Nephron (organoid): Measurements from ENCODE around the gene PRCD.

Source experiments
- H3K27ac Mint-ChIP-seq, 3 experiments: 2 replicates each; pipeline ENCODE4 v1.8.0; 2020; ENCODE audit warnings: mixed read lengths in 3 of 3, mild to moderate bottlenecking in 2 of 3, moderate library complexity in 1 of 3
- H3K27me3 Mint-ChIP-seq: 2 replicates; pipeline ENCODE4 v1.8.0; 2021; ENCODE audit warnings: low read depth, mild to moderate bottlenecking, moderate library complexity, mixed read lengths
- H3K36me3 Mint-ChIP-seq: 2 replicates; pipeline ENCODE4 v1.8.0; 2020; ENCODE audit warnings: low read depth, mixed read lengths
- H3K4me1 Mint-ChIP-seq: 2 replicates; pipeline ENCODE4 v1.8.0; 2020; ENCODE audit warnings: mixed read lengths
- H3K4me3 Mint-ChIP-seq, 3 experiments: 2 replicates each; pipeline ENCODE4 v1.8.0; 2020; ENCODE audit warnings: mild to moderate bottlenecking in 3 of 3, mixed read lengths in 3 of 3, moderate library complexity in 2 of 3
- H3K9me3 Mint-ChIP-seq: 2 replicates; pipeline ENCODE4 v1.8.0; 2020; ENCODE audit warnings: mixed read lengths
- CTCF ChIP-seq, 3 experiments: fragments of 200-600 bp; sonication (generic); IDR thresholded peaks; one replicate each; pipeline ENCODE4 v1.5.0; 2021; ENCODE audit warnings: antibody characterized with exemption in 3 of 3; ENCODE audit not compliant: unreplicated experiment in 3 of 3

The PRCD gene

GRCh38 chr17:76581515-76581914 lies 41.7 kb downstream of the PRCD start:
- Mint-ChIP-seq H3K4me3 (no peak overlapping the region), H3K36me3 (no peaks in the 10 kb centered on the region), H3K4me1 (no peaks in the 10 kb centered on the region), H3K27ac (peak overlapping the region in 1 of 3 experiments; percentile 80), H3K9me3 (no peaks in the 10 kb centered on the region), H3K27me3 (peaks cover 45% of the 10 kb centered on the region)
- TF ChIP-seq CTCF (IDR thresholded peaks at IDR 0.05; ENCODE audit: unreplicated experiment in 3 of 3): no peak

- Mint-ChIP-seq H3K9me3 (no peaks in the 10 kb centered on the region), H3K4me1 (peaks cover 6% of the 10 kb centered on the region), H3K36me3 (no peaks in the 10 kb centered on the region), H3K27ac (peak overlapping the region in 2 of 3 experiments; percentile 1 to 62), H3K4me3 (peak overlapping the region; percentile 2 to 31 (median 25)), H3K27me3 (peaks cover 55% of the 10 kb centered on the region)
- TF ChIP-seq CTCF (IDR thresholded peaks at IDR 0.05; ENCODE audit: unreplicated experiment in 3 of 3): no peak
These were observed 42.8 kb downstream of the PRCD start for GRCh38 chr17:76582660-76583059.

- Mint-ChIP-seq H3K27ac (no peak overlapping the region), H3K27me3 (peaks cover 72% of the 10 kb centered on the region), H3K4me1 (peaks cover 13% of the 10 kb centered on the region), H3K36me3 (no peaks in the 10 kb centered on the region), H3K9me3 (peaks cover 3% of the 10 kb centered on the region), H3K4me3 (peak overlapping the region; percentile 74 to 81 (median 74))
- no peak for TF ChIP-seq CTCF (IDR thresholded peaks at IDR 0.05; ENCODE audit: unreplicated experiment in 3 of 3)
These were observed 44.7 kb downstream of the PRCD start for GRCh38 chr17:76584427-76585032.

- Mint-ChIP-seq H3K9me3 (peaks cover 5% of the 10 kb centered on the region), H3K27ac (no peak overlapping the region), H3K4me3 (peak overlapping the region; percentile 74 to 81 (median 74)), H3K27me3 (peaks cover 77% of the 10 kb centered on the region), H3K4me1 (peaks cover 17% of the 10 kb centered on the region), H3K36me3 (no peaks in the 10 kb centered on the region)
- no peak for TF ChIP-seq CTCF (IDR thresholded peaks at IDR 0.05; ENCODE audit: unreplicated experiment in 3 of 3)
These were observed 45.3 kb downstream of the PRCD start for GRCh38 chr17:76585033-76585648.

- H3K4me3 Mint-ChIP-seq: peak within 1 kb of the TSS; percentile 74 to 81 (median 74)
- H3K4me1 Mint-ChIP-seq: peaks cover 17% of the 10 kb centered on the region
- peaks cover 77% of the 10 kb centered on the region for H3K27me3 Mint-ChIP-seq
- no peaks in the 10 kb centered on the region for H3K36me3 Mint-ChIP-seq
- H3K27ac Mint-ChIP-seq: no peak within 1 kb of the TSS
- H3K9me3 Mint-ChIP-seq: peaks cover 5% of the 10 kb centered on the region
- peak in 2 of 3 experiments; percentile 4 to 34 for TF ChIP-seq CTCF (IDR thresholded peaks at IDR 0.05; ENCODE audit: unreplicated experiment in 3 of 3)
These were observed 46.1 kb downstream of the PRCD start, which contains the start of gene ST6GALNAC2 for GRCh38 chr17:76585649-76586593. TSS of gene ST6GALNAC2 (minus strand) at chr17:76585860. CDS start at chr17:76585808, 52 bp downstream.
